Esophagus muscularis mucosa (tissue), 4 donors: ENCODE results near the gene SUCNR1. TPM values are rescaled to one million over a fixed set of nuclear protein-coding genes. Genes with fewer than 3 reads are reported as not detected.
"Not testable (repeated sequence)": the region's sequence is repeated elsewhere in the genome, so short reads cannot be mapped to it uniquely, and the experiment has no call there.

Experiments used
- DNase-seq: peaks from one replicate; pipeline ENCODE4 v3.0.0-alpha.2; 2017; ENCODE audit errors: extremely low spot score
- H3K27ac ChIP-seq, 4 donors: fragments of 200-600 bp; sonication (generic); replicated peaks in 1 of 4; 1 replicate in 3 of 4; 2 replicates in 1 of 4; pipeline ENCODE4 v1.5.1; 2016 to 2019; ENCODE audit warnings: mild to moderate bottlenecking in 1 of 4
- H3K27me3 ChIP-seq, 4 donors: fragments of 200-600 bp; sonication (generic); one replicate each; pipeline versions ENCODE4 v1.5.1 to v1.6.0; 2016 to 2019
- H3K36me3 ChIP-seq, 4 donors: fragments of 200-600 bp; sonication (generic); one replicate each; pipeline ENCODE4 v1.5.1; 2016 to 2019
- H3K4me1 ChIP-seq, 4 donors: fragments of 200-600 bp; sonication (generic); one replicate each; pipeline ENCODE4 v1.5.1; 2016 to 2019
- H3K4me3 ChIP-seq, 4 donors: fragments of 200-600 bp; sonication (generic); 1 replicate in 2 of 4; 2 replicates in 2 of 4; pipeline ENCODE4 v1.5.1; 2016 to 2019; ENCODE audit warnings: mild to moderate bottlenecking in 4 of 4, moderate library complexity in 1 of 4
- H3K9me3 ChIP-seq, 4 donors: fragments of 200-600 bp; sonication (generic); 1 replicate in 3 of 4; 2 replicates in 1 of 4; pipeline ENCODE4 v1.5.1; 2016 to 2019
- EP300 ChIP-seq: sonication (generic); formaldehyde crosslinking; IDR thresholded peaks from one replicate; pipeline ENCODE4 v1.6.1; 2017; ENCODE audit warnings: antibody characterized with exemption
- POLR2A ChIP-seq: fragments of 450-650 bp; IDR thresholded peaks from one replicate; pipeline ENCODE4 v1.6.1; 2017; ENCODE audit warnings: antibody characterized with exemption, moderate library complexity, mild to moderate bottlenecking, low read depth
- POLR2AphosphoS5 ChIP-seq, 2 donors: sonication (generic); formaldehyde crosslinking; IDR thresholded peaks; one replicate each; pipeline ENCODE4 v1.6.1; 2017; ENCODE audit warnings: antibody characterized with exemption in 2 of 2
- WGBS: methylation state at CpG from one replicate; pipeline ENCODE4 v1.1.5; 2018; 5-methylcytosine and 5-hydroxymethylcytosine counted together
- intact Hi-C: fragments of 100-400 bp; cut with DNase I; formaldehyde crosslinking; loops from one replicate; pipeline ENCODE4 v1.15.1; 2023
- total RNA-seq, 4 donors: library from RNA; depleted of rRNA; stranded (reverse); fragments of >200 nt; gene quantifications; one replicate each; pipeline versions ENCODE4 v1.1.0 to v1.2.1, GENCODE V29; 2016
- TF ChIP-seq, protein P1 (sequence below), 3 experiments: fragments of 200-600 bp in 2 of 3; fragments of 450-650 bp in 1 of 3; sonication (generic) in 2 of 3; IDR thresholded peaks; one replicate each; pipeline ENCODE4 v1.5.1; 2017 to 2019; ENCODE audit warnings: antibody characterized with exemption in 3 of 3, mild to moderate bottlenecking in 2 of 3, moderate library complexity in 1 of 3

The SUCNR1 gene
- total RNA-seq, 4 donors from 2014 or later = under 0.01 to 0.33 (median 0.15) TPM

DNA sequence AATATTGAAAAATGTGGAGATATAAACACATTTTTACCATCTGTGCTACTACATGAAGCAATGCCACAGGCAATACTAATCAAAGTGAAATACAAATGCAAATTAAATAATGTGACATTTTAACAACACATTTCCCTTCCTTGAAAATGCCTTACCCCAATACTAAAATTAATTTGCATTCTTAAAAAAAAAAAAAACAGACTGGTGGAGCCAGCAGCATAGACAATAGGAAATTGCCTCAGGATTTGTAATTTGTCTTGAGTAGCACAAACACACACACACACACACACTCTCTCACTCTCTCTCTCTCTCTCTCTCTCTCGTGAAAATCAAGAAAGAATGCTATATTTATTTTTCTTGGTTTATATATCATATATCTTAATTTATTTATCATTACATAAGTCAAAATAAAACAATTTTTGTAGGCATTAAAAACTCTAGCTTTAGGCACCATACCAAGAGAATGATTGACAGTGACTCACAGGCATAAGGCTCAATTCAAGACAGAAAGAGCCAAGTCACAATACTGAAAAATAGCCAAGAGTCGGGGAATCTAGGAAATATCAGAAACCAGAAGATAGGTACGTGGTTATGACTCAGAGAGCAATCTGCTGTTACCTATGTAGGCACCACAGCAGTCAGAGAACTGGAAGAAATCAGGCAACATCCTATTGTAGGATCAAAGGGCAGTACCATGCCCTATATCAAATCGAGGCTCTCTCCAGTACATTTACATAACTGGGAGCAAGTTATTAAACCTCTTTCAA is 23.0 kb downstream of the SUCNR1 start:
- H3K27me3 ChIP-seq = no peaks in the 10 kb centered on the region
- no peak overlapping the region for H3K4me3 ChIP-seq
- no peaks in the 10 kb centered on the region for H3K36me3 ChIP-seq
- no peak for DNase-seq
- H3K27ac ChIP-seq = no peak overlapping the region
- intact Hi-C loops = no loop called here
- no peaks in the 10 kb centered on the region for H3K9me3 ChIP-seq
- 76% methylated on average over 4 of the region's 4 CpGs for WGBS
- H3K4me1 ChIP-seq = peaks cover 7 to 25% (median 18%) of the 10 kb centered on the region in 4 donors
- TF ChIP-seq, protein P1, sequence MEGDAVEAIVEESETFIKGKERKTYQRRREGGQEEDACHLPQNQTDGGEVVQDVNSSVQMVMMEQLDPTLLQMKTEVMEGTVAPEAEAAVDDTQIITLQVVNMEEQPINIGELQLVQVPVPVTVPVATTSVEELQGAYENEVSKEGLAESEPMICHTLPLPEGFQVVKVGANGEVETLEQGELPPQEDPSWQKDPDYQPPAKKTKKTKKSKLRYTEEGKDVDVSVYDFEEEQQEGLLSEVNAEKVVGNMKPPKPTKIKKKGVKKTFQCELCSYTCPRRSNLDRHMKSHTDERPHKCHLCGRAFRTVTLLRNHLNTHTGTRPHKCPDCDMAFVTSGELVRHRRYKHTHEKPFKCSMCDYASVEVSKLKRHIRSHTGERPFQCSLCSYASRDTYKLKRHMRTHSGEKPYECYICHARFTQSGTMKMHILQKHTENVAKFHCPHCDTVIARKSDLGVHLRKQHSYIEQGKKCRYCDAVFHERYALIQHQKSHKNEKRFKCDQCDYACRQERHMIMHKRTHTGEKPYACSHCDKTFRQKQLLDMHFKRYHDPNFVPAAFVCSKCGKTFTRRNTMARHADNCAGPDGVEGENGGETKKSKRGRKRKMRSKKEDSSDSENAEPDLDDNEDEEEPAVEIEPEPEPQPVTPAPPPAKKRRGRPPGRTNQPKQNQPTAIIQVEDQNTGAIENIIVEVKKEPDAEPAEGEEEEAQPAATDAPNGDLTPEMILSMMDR (IDR thresholded peaks at IDR 0.05) = no peak
- no peak for TF ChIP-seq POLR2A
- no peak for TF ChIP-seq EP300
- TF ChIP-seq POLR2AphosphoS5 (IDR thresholded peaks at IDR 0.05) = no peak

DNA sequence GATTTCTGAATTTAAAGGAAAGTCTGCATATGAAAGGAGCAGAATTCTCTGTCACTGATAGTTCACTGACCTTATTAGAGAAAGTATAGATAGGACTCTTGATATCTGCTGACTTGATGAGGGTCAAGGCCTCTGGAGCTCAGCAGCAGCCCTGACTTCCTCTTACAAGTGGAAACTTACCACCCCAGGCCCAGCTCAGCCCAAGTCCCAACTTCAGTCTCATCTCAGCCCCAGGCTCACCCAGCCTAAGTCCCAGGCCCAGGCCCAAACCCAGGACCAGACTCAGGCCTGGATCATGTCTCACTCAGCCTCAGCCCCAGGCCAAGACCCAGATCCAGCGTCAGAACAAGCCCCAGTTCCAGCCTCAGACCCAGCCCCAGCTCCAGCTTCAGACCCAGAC is 24.7 kb downstream of the SUCNR1 start:
- WGBS = no CpG with 5 or more reads among the region's 1 CpG
- H3K4me3 ChIP-seq, H3K9me3 ChIP-seq, DNase-seq, H3K27ac ChIP-seq, intact Hi-C loops, H3K36me3 ChIP-seq, H3K27me3 ChIP-seq: not testable (repeated sequence)
- peaks cover 18 to 34% (median 32%) of the 10 kb centered on the region in 4 donors for H3K4me1 ChIP-seq

DNA sequence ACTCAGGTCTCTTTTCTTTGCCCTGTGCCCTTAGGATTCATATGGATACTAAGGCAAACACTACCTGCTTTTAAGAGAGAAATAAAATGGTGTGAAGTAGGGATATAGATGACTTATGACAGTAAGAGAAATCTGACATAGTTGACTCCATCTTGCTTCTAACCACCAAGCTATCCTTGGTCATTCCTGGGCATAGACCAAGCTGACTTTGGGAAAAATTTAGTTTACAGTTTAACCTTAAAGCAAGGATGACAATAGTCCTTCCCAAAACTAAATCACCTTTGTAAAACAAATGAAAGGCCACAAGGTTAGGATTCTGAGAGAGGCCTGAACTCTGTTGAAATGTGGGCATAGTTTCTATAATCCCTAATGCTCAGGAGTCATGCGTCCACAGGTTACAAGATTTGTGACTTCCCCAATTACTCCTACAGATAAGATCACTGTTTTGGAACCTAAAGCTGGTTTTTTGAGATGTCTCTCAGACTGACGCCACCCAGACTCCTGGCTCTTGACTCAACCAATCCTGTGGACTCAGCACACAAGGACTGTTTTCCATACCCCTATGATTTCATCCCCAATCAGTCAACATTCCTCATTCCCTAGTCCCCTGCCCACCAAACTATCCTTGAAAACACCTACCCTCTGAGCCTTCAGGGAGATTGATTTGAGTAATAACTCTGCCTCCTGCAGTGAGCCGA is 25.3 kb downstream of the SUCNR1 start:
- peaks cover 23 to 40% (median 37%) of the 10 kb centered on the region in 4 donors for H3K4me1 ChIP-seq
- H3K9me3 ChIP-seq, H3K36me3 ChIP-seq, H3K27me3 ChIP-seq, H3K4me3 ChIP-seq, DNase-seq, H3K27ac ChIP-seq, intact Hi-C loops: not testable (repeated sequence)
- WGBS = 88% methylated on average over 3 of the region's 3 CpGs

DNA sequence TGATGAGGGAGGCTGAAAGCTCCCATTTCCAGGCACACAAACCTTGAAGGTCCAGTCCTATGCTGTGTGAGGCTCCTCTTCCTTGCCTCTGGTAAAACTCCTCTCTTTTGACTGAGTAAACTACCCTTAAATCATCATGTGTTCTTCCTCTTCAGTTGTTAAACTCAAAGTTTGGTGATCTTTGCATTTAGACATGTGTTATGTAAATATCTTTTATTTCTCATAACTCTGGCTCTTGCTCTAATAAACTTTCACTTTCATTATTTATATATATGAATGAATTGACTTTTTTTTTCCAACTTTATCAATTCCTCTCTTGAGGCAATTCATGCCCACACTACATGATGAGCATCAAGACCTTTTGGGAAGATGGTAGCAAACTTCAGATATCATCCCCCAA is 26.6 kb downstream of the SUCNR1 start:
- intact Hi-C loops = no loop called here
- Histone ChIP-seq H3K4me3 (no peak overlapping the region), H3K27me3 (no peaks in the 10 kb centered on the region), H3K9me3 (no peaks in the 10 kb centered on the region), H3K4me1 (peaks cover 28 to 49% (median 46%) of the 10 kb centered on the region in 4 donors), H3K36me3 (no peaks in the 10 kb centered on the region), H3K27ac (peak overlapping the region in 1 of 4 donors; percentile 64)
- TF ChIP-seq EP300 (no peak), POLR2A (no peak), POLR2AphosphoS5 (IDR thresholded peaks at IDR 0.05) (no peak)
- TF ChIP-seq, protein P1 (IDR thresholded peaks at IDR 0.05) = no peak
- DNase-seq = no peak

DNA sequence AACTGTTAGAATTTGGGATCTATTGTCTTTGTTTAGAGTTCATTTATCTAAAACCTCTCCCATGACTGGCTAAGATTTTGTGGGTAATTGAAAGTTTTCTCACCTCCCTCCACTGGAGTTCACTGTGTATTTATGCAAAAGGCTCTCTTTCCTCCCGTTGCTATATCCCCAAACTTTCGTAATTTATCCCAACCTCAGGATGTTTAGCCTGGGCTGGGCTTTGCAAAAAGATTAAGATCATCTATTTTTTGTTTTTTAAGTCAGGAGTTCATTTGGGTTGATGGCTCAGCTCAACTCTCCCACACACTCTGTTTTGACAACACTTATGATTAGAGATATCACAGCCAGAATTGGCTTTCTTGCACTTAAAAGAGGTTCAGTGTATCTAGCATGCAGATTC is 27.0 kb downstream of the SUCNR1 start:
- H3K27ac ChIP-seq = peak overlapping the region in 1 of 4 donors; percentile 64
- no peaks in the 10 kb centered on the region for H3K36me3 ChIP-seq
- intact Hi-C loops = no loop called here
- H3K4me1 ChIP-seq = peaks cover 28 to 49% (median 46%) of the 10 kb centered on the region in 4 donors
- no peak for DNase-seq
- no peak for TF ChIP-seq POLR2AphosphoS5 (IDR thresholded peaks at IDR 0.05)
- TF ChIP-seq POLR2A = no peak
- TF ChIP-seq EP300 = no peak
- TF ChIP-seq, protein P1 (IDR thresholded peaks at IDR 0.05) = no peak
- no peak overlapping the region for H3K4me3 ChIP-seq
- H3K9me3 ChIP-seq = no peaks in the 10 kb centered on the region
- 62% methylated on average over 2 of the region's 2 CpGs for WGBS
- H3K27me3 ChIP-seq = no peaks in the 10 kb centered on the region
